SU-DHL-6 (cell line): ENCODE results near the gene OXNAD1.

Experiments
- H2AFZ ChIP-seq: fragments of 200-600 bp; sonication (generic); 2 replicates; pipeline ENCODE4 v1.6.1; 2014; ENCODE audit warnings: low read depth, mild to moderate bottlenecking, moderate library complexity, mixed read lengths, antibody characterized with exemption, low read length; ENCODE audit not compliant: severe bottlenecking
- H3F3A ChIP-seq: fragments of 200-600 bp; shearing (Covaris generic); 2 replicates; pipeline ENCODE4 v1.6.0; 2016; ENCODE audit warnings: antibody characterized with exemption, mild to moderate bottlenecking; ENCODE audit not compliant: insufficient read depth
- H3K27ac ChIP-seq: fragments of 200-600 bp; sonication (generic); 2 replicates; pipeline ENCODE4 v1.5.1; 2016; ENCODE audit warnings: low read depth, mild to moderate bottlenecking, low read length, moderate library complexity, mixed read lengths
- H3K27me3 ChIP-seq: fragments of 200-600 bp; sonication (generic), shearing (Covaris generic); 2 replicates; pipeline ENCODE4 v1.6.0; 2014; ENCODE audit warnings: mild to moderate bottlenecking, low read length
- H3K36me3 ChIP-seq: fragments of 200-600 bp; sonication (generic); 2 replicates; pipeline ENCODE4 v1.6.1; 2014; ENCODE audit warnings: mild to moderate bottlenecking, low read length, mixed read lengths
- H3K4me2 ChIP-seq: fragments of 300-600, 200-600 bp; shearing (Covaris generic), sonication (generic); 2 replicates; pipeline ENCODE4 v1.6.0; 2014; ENCODE audit warnings: low read length, low read depth, mild to moderate bottlenecking; ENCODE audit not compliant: poor library complexity, severe bottlenecking
- H3K4me3 ChIP-seq: fragments of 200-600 bp; sonication (generic); 2 replicates; pipeline ENCODE4 v1.5.1; 2014; ENCODE audit warnings: antibody characterized with exemption, low read length, mild to moderate bottlenecking, mixed read lengths; ENCODE audit not compliant: insufficient read depth, poor library complexity, severe bottlenecking
- H3K79me2 ChIP-seq: fragments of 200-600 bp; sonication (generic); 2 replicates; pipeline ENCODE4 v1.6.1; 2014; ENCODE audit warnings: mild to moderate bottlenecking, low read length, moderate library complexity; ENCODE audit not compliant: insufficient read depth
- H3K9ac ChIP-seq: fragments of 200-600 bp; sonication (generic); 2 replicates; pipeline ENCODE4 v1.7.0; 2014; ENCODE audit warnings: mild to moderate bottlenecking, low read length
- H3K9me2 ChIP-seq: fragments of 200-600 bp; sonication (generic); replicated peaks from 2 replicates; pipeline ENCODE4 v1.6.1; 2014; ENCODE audit warnings: low read length; ENCODE audit not compliant: insufficient read depth
- H3K9me3 ChIP-seq: fragments of 200-600 bp; sonication (generic); 2 replicates; pipeline ENCODE4 v1.6.1; 2014; ENCODE audit warnings: low read length, mixed read lengths; ENCODE audit not compliant: insufficient read depth
- H4K20me1 ChIP-seq: fragments of 200-600 bp; sonication (generic); 2 replicates; pipeline ENCODE4 v1.6.1; 2014; ENCODE audit warnings: low read depth, mild to moderate bottlenecking, antibody characterized with exemption, low read length, moderate library complexity, mixed read lengths
- CTCF ChIP-seq: fragments of 200-600 bp; sonication (generic); IDR thresholded peaks from one replicate; pipeline ENCODE4 v1.5.1; 2017; ENCODE audit warnings: antibody characterized with exemption, mild to moderate bottlenecking, low read length, moderate library complexity; ENCODE audit not compliant: insufficient read depth, poor library complexity, severe bottlenecking
- EZH2phosphoT487 ChIP-seq: fragments of 200-600 bp; sonication (generic), shearing (Covaris generic); conservative IDR thresholded peaks from 2 replicates; pipeline ENCODE4 v1.6.1; 2018; ENCODE audit warnings: mild to moderate bottlenecking, antibody characterized with exemption, low read length, moderate library complexity, mixed read lengths

OXNAD1 gene

GRCh38 chr3:16266714-16267113 is 1.7 kb downstream of the OXNAD1 start:
- H3K27me3 ChIP-seq, result no peaks in the 10 kb centered on the region
- peaks cover 6% of the 10 kb centered on the region; the same call in 1 of the 2 replicates for H3F3A ChIP-seq
- H3K9me2 ChIP-seq, result no peaks in the 10 kb centered on the region
- peak overlapping the region; percentile 69; the same call in 1 of the 2 replicates for H3K9ac ChIP-seq
- no peak overlapping the region for H3K27ac ChIP-seq
- H3K36me3 ChIP-seq, result peaks cover 8% of the 10 kb centered on the region; the same call in 1 of the 2 replicates
- TF ChIP-seq CTCF (no peak), EZH2phosphoT487 (no peak)
- H3K4me3 ChIP-seq, result peak overlapping the region; percentile 75
- H2AFZ ChIP-seq, result no peak overlapping the region
- no peaks in the 10 kb centered on the region for H4K20me1 ChIP-seq
- no peaks in the 10 kb centered on the region for H3K9me3 ChIP-seq
- H3K79me2 ChIP-seq, result peaks cover 58% of the 10 kb centered on the region
- peak overlapping the region; percentile 85 for H3K4me2 ChIP-seq

GRCh38 chr3:16270855-16271254 is 5.8 kb downstream of the OXNAD1 start:
- H3K27me3 ChIP-seq, result no peaks in the 10 kb centered on the region

GRCh38 chr3:16272588-16272987 is 7.6 kb downstream of the OXNAD1 start:
- Histone ChIP-seq H3K4me2 (no peak overlapping the region), H3K27ac (no peak overlapping the region), H3F3A (peaks cover 3% of the 10 kb centered on the region; the same call in 1 of the 2 replicates), H2AFZ (no peak overlapping the region), H3K27me3 (no peaks in the 10 kb centered on the region), H4K20me1 (no peaks in the 10 kb centered on the region), H3K4me3 (no peak overlapping the region), H3K36me3 (peaks cover 20% of the 10 kb centered on the region; the same call in 1 of the 2 replicates), H3K79me2 (peaks cover 15% of the 10 kb centered on the region), H3K9ac (no peak overlapping the region), H3K9me2 (no peaks in the 10 kb centered on the region), H3K9me3 (no peaks in the 10 kb centered on the region)
- TF ChIP-seq EZH2phosphoT487 (no peak), CTCF (no peak)

More at GRCh38 chr3:16270855-16271254, 5.8 kb downstream of the OXNAD1 start:
- Histone ChIP-seq H4K20me1 (no peaks in the 10 kb centered on the region), H3K79me2 (peaks cover 33% of the 10 kb centered on the region), H3K9ac (no peak overlapping the region), H3K4me2 (no peak overlapping the region), H3K9me3 (no peaks in the 10 kb centered on the region), H3K9me2 (no peaks in the 10 kb centered on the region), H3F3A (peaks cover 6% of the 10 kb centered on the region; the same call in 1 of the 2 replicates), H2AFZ (no peak overlapping the region), H3K4me3 (no peak overlapping the region), H3K27ac (no peak overlapping the region), H3K36me3 (peaks cover 20% of the 10 kb centered on the region; the same call in 1 of the 2 replicates)
- TF ChIP-seq CTCF, result no peak
- TF ChIP-seq EZH2phosphoT487, result no peak
